ENCODE measurements around the gene ZNF70. TPM values are rescaled to one million over a fixed set of nuclear protein-coding genes. Genes with fewer than 3 reads are reported as not detected.

Gene ZNF70
- total and polyA plus RNA-seq, 8 donors, result 0.77 to 4.3 (median 2.4) TPM

- 89 to 91% methylated on average over 11 of the region's 11 CpGs for WGBS, 2 donors
- H3K4me3 ChIP-seq, result no peak overlapping the region
- DNase-seq, result peak in 1 of 6 donors; percentile 39
- H3K4me1 ChIP-seq, result peaks cover 0 to 11% (median 8%) of the 10 kb centered on the region in 3 donors
- no peak for FAIRE-seq
- intact Hi-C loops (cut with DNase I), result no loop called here
- H3K27ac ChIP-seq, result no peak overlapping the region
- ATAC-seq, result no peak
- no peaks in the 10 kb centered on the region for H3K9me3 ChIP-seq
- TF ChIP-seq CTCF (IDR thresholded peaks at IDR 0.05), result no peak
- peaks cover 0 to 26% (median 7%) of the 10 kb centered on the region in 3 donors for H3K36me3 ChIP-seq
- H3K27me3 ChIP-seq, result no peaks in the 10 kb centered on the region
Measured at GRCh38 chr22:23697031-23697970, 53.6 kb downstream of the ZNF70 start.

GRCh38 chr22:23696326-23696851, 54.5 kb downstream of the ZNF70 start:
- Histone ChIP-seq H3K36me3 (peaks cover 0 to 26% (median 6%) of the 10 kb centered on the region in 3 donors), H3K27me3 (no peaks in the 10 kb centered on the region), H3K4me1 (peaks cover 0 to 6% (median 5%) of the 10 kb centered on the region in 3 donors), H3K9me3 (no peaks in the 10 kb centered on the region), H3K27ac (peak overlapping the region in 2 of 4 donors; percentile 19 to 50), H3K4me3 (no peak overlapping the region)
- no peak for TF ChIP-seq CTCF (IDR thresholded peaks at IDR 0.05)
- DNase-seq (peak in 1 of 6 donors; percentile 58), ATAC-seq (peak in 3 of 4 donors; percentile 16 to 59 (median 48)), FAIRE-seq (no peak)
- WGBS, 2 donors, result 81 to 86% methylated on average over 13 of the region's 13 CpGs
- intact Hi-C loops (cut with DNase I), result no loop called here

- H3K27ac ChIP-seq, result peak overlapping the region in 2 of 4 donors; percentile 8 to 50
Measured at GRCh38 chr22:23695571-23696325, 55.2 kb downstream of the ZNF70 start.

GRCh38 chr22:23695141-23695540, 55.8 kb downstream of the ZNF70 start:
- Histone ChIP-seq H3K9me3 (no peaks in the 10 kb centered on the region), H3K27ac (no peak overlapping the region), H3K4me1 (no peaks in the 10 kb centered on the region), H3K36me3 (peaks cover 0 to 22% (median 6%) of the 10 kb centered on the region in 3 donors), H3K4me3 (no peak overlapping the region), H3K27me3 (no peaks in the 10 kb centered on the region)
- TF ChIP-seq CTCF (IDR thresholded peaks at IDR 0.05), result no peak
- FAIRE-seq (no peak), ATAC-seq (no peak), DNase-seq (peak in 1 of 6 donors; percentile 41)
- 86 to 92% methylated on average over 3 of the region's 3 CpGs for WGBS, 2 donors
- intact Hi-C loops (cut with DNase I), result no loop called here

More at GRCh38 chr22:23695571-23696325, 55.2 kb downstream of the ZNF70 start:
- intact Hi-C loops (cut with DNase I), result no loop called here
- Histone ChIP-seq H3K9me3 (no peaks in the 10 kb centered on the region), H3K4me3 (no peak overlapping the region), H3K27me3 (no peaks in the 10 kb centered on the region), H3K4me1 (no peaks in the 10 kb centered on the region), H3K36me3 (peaks cover 0 to 26% (median 6%) of the 10 kb centered on the region in 3 donors)
- peak in 1 of 6 donors; percentile 39 for DNase-seq
- 90 to 92% methylated on average over 19 of the region's 19 CpGs for WGBS, 2 donors
- no peak for FAIRE-seq
- no peak for TF ChIP-seq CTCF (IDR thresholded peaks at IDR 0.05)
- ATAC-seq, result no peak
